Fibroblast of peridontal ligament (primary cell): ENCODE data around the gene CIBAR2.

Experiments
- DNase-seq: peaks from one replicate; pipeline ENCODE4 v3.0.0-alpha.2; 2010; ENCODE audit errors: extremely low read depth

The CIBAR2 gene

DNA sequence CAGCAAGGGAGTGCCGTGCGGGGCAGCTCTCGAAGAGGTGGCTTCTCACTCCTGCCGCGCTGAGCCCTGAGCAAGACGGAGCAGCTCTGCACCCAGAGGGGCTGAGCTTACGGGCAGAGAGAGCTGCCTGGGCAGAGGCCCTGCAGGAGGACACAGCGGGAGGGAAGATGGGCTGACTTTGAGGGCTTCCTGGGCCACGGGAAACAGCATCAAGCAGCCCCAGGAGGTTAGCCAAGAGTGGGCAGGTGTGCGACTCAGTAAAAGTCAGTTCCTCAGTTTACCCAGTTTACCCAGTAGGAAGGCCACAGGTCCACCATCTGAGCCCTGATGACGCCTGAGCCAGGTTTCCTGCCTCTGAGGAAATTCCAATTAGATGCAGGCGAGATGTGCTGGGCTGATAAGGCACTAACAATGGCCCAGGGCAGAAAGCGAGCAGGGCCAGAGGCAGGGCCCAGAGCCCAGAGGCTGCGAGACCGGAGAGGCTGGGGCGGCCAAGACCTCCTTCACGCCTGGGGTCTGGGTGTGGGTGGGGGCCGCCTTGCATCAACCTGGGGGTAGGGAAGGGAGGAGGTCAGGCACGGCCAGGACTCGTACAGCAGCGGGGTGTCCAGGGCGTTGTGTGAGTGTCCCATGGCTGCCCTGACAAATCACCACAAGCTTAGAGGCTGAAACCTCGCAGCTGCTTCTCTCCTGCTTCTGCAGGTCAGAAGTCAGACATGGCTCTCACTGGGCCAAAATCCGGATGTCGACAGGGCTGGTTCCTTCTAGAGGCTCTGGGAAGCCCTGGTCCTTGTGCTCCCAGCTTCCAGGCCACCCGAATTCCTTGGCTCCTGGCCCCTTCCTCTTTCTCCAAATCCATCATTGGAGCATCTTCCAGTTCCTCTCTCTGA, 32.0 kb upstream of the CIBAR2 start:
- DNase-seq, result no peak

DNA sequence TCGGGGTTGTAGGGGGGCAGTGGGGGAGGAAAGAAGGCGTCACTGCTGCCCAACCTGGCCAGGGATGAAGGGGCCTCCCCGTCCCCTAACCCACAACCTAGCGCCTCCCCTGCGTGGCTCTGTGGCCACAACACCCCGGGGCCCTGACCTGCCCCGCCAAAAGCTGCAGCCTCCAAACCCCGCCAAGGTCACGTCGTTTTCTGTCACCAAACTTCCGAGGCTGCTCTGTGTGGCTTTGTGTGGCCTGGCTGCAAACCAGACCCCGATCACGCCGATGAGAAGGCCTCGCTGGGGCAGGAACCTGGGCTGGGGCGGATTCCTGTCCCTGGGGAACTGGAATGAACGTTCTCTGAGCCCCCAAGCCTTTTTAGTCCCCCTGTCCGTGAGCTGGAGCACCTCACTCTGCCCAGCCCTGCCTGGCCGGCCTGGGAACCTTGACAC, 30.5 kb upstream of the CIBAR2 start:
- no peak for DNase-seq

DNA sequence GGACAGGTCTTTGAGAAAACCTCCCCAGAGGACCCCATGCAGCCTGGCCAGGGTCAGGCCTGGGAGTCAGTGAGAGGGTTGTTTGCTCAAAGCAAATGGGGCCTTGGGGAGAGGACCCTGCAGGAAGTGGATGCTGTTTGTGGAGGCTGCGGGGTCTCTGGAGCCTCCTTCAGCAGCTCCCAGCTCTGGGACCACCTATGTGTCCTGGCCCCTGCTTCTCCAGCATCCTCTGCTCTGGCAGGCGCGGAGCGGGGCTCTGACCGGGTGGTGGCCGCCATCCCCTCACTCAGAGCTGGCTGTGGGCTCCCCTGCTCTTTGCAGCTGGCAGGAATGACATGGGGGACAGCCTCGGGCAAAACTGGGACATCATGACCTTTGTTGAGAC, 29.8 kb upstream of the CIBAR2 start:
- no peak for DNase-seq

- DNase-seq, result no peak
These were observed 29.3 kb upstream of the CIBAR2 start for GRCh38 chr16:85141491-85142128.

- no peak for DNase-seq
These were observed 28.3 kb upstream of the CIBAR2 start for GRCh38 chr16:85140455-85141012.

DNA sequence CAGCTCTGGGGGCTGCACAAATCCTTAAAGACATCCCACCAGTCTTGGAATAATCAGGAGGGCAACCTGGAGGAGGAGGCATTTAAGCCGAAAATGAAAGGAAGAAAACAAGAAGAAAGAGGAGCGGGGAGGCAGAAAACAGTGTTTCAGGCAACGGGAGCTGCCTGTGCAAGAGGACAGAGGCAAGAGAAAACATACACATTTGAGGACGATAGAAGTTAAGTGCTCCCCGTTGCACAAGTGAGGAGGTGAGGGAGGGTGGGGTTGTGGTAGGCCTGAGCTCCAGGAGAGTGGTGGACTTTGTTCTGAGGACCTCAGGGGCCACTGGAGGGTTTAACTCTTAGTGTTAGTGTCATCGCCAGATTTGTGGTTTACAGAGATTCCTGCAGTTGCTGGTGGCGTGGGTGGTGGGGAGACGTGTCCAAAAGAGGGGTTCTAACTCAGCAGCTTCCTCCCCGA, 27.6 kb upstream of the CIBAR2 start:
- DNase-seq, result no peak

- no peak for DNase-seq
These were observed 26.8 kb upstream of the CIBAR2 start for GRCh38 chr16:85138825-85139627.

- DNase-seq, result no peak
These were observed 26.0 kb upstream of the CIBAR2 start for GRCh38 chr16:85138073-85138824.

- DNase-seq, result peak; percentile 91
These were observed 25.2 kb upstream of the CIBAR2 start for GRCh38 chr16:85137323-85138072.

- DNase-seq, result peak; percentile 45
These were observed 24.5 kb upstream of the CIBAR2 start for GRCh38 chr16:85136702-85137322.

GRCh38 chr16:85136213-85136701, 24.0 kb upstream of the CIBAR2 start:
- DNase-seq, result no peak

GRCh38 chr16:85134789-85135142, 22.5 kb upstream of the CIBAR2 start:
- DNase-seq, result no peak

GRCh38 chr16:85134076-85134788, 22.0 kb upstream of the CIBAR2 start:
- DNase-seq, result no peak

DNA sequence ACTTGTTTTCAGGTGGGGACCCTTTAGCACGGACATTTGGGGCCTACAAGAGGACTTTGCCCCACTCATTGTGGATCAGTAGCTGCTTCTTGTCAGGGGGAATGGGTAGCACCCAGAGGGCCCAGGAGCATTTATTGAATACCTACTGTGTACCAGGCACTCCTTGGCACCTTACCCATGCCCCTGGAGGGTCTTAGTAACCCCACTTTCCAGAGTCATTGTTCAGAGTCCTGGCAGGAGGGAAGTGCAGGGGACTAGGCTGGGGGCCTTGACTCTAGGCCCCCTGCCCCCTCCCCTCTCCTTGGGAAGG, 21.0 kb upstream of the CIBAR2 start:
- DNase-seq, result no peak

DNA sequence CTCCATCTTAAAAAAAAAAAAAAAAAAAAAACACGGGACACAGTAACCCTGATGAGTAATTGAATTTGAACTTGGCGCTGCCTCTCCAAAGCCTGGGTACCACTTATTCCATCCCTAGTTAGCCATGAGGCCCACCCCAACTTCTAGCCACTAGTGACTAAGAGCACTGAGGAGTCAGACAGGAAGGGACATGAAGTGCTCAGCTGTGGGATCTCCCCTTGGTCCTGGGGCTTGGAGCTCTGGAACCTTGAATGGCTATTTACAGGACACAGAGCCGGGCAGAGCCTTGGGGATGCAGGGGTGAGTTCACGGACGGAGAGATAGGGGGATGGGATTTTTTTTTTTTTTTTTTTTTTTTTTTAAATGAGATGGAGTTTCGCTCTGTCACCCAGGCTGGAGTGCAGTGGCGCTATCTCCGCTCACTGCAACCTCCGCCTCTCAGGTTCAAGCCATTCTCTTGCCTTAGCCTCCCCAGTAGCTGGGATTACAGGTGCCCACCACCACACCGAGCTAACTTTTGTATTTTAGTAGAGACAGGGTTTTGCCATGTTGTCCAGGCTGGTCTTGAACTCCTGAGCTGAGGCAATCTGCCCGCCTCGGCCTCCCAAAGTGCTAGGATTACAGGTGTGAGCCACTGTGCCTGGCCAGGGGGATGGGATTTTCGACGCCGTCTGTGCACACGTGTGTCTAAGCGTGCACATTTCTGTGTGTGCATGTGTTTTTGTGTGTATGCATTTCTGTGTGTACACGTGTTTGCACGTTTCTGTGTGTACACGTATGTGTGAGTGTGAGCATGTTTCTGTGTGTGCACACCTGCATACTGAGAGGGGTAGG, 20.4 kb upstream of the CIBAR2 start:
- DNase-seq, result no peak

- DNase-seq, result no peak
These were observed 18.4 kb upstream of the CIBAR2 start for GRCh38 chr16:85130705-85131028.

GRCh38 chr16:85129876-85130704, 17.8 kb upstream of the CIBAR2 start:
- DNase-seq, result peak; percentile 40
